K562 (cell line): ENCODE measurements around the gene RFX3. TPM values are rescaled to one million over a fixed set of nuclear protein-coding genes. Genes with fewer than 3 reads are reported as not detected.

Source experiments
- ATAC-seq: fragments of 200-7000 bp; cut with Tn5 transposase; 3 replicates; pipeline ENCODE4 v1.9.1; 2020; ENCODE audit warnings: moderate library complexity
- BruUV-seq: library from RNA; stranded (reverse); fragments of 400-500 nt; replicated peaks from 2 replicates; lab custom pipeline; 2021; lab: Mats Ljungman, UMichigan
- CTCF ChIA-PET: fragments of 300-600 bp; formaldehyde crosslinking; extraction: SDS; loops from one replicate; lab custom pipeline; 2021; ENCODE audit warnings: low intra/inter-chr PET ratio; lab: Yijun Ruan, JAX
- POLR2A ChIA-PET: fragments of 300-600, 350-650 bp; sonication (Branson Sonifier 250); formaldehyde crosslinking; extraction: SDS; loops from one replicate; lab custom pipeline; 2021; ENCODE audit warnings: antibody characterized with exemption, inconsistent platforms; lab: Yijun Ruan, JAX
- DNase-seq, 4 experiments: peaks; one replicate each; pipeline versions ENCODE4 v3.0.0 to v3.0.0-alpha.2; 2011 to 2018; ENCODE audit warnings: low spot score in 3 of 4, mixed read lengths in 3 of 4; ENCODE audit errors: extremely low read depth in 1 of 4
- FAIRE-seq: peaks from 2 replicates; lab custom pipeline; 2011; peaks lifted over from hg19 to GRCh38; lab: Jason Lieb, UNC
- H2AFZ ChIP-seq: 2 replicates; pipeline ENCODE4 v1.6.0; 2011; ENCODE audit warnings: low read depth, low read length, control low read depth, inconsistent platforms
- H3K27ac ChIP-seq: fragments of 200-600 bp; 3 replicates; pipeline ENCODE4 v1.8.0; 2011; ENCODE audit warnings: low read depth, mild to moderate bottlenecking, control low read depth, inconsistent platforms, low read length, moderate library complexity, mixed read lengths; ENCODE audit errors: extremely low read depth
- H3K27me3 ChIP-seq, 2 experiments: fragments of 300-600 bp in 1 of 2; 2 replicates in 1 of 2; 3 replicates in 1 of 2; pipeline versions ENCODE4 v1.6.0 to v1.8.0; 2011; ENCODE audit warnings: inconsistent platforms in 2 of 2, low read length in 2 of 2, mild to moderate bottlenecking in 1 of 2, mixed read lengths in 1 of 2, moderate library complexity in 1 of 2; ENCODE audit not compliant: control insufficient read depth in 2 of 2, insufficient read depth in 2 of 2
- H3K36me3 ChIP-seq: fragments of 300-600 bp; 3 replicates; pipeline ENCODE4 v1.8.0; 2011; ENCODE audit warnings: mild to moderate bottlenecking, low read length, inconsistent platforms; ENCODE audit not compliant: control insufficient read depth, insufficient read depth
- H3K4me1 ChIP-seq, 2 experiments: fragments of 200-600 bp in 1 of 2; replicated peaks in 1 of 2; 2 replicates in 1 of 2; 3 replicates in 1 of 2; pipeline versions ENCODE4 v1.5.1 to v1.8.0; 2011; ENCODE audit warnings: inconsistent platforms in 2 of 2, low read length in 2 of 2, mild to moderate bottlenecking in 1 of 2, mixed read lengths in 1 of 2, moderate library complexity in 1 of 2; ENCODE audit not compliant: control insufficient read depth in 2 of 2, insufficient read depth in 2 of 2
- H3K4me2 ChIP-seq: 2 replicates; pipeline ENCODE4 v1.6.1; 2011; ENCODE audit warnings: low read length, control low read depth, inconsistent platforms, mixed read lengths; ENCODE audit not compliant: insufficient read depth
- H3K4me3 ChIP-seq: fragments of 200-600 bp; sonication (generic), shearing (Covaris generic); 2 replicates; pipeline ENCODE4 v1.5.1; 2016; ENCODE audit warnings: control low read depth, inconsistent platforms
- H3K79me2 ChIP-seq: fragments of 200-600 bp; 3 replicates; pipeline ENCODE4 v1.8.0; 2011; ENCODE audit warnings: low read length, inconsistent platforms; ENCODE audit not compliant: control insufficient read depth, insufficient read depth
- H3K9ac ChIP-seq, 2 experiments: 2 replicates each; pipeline versions ENCODE4 v1.6.0 to v1.6.1; 2011; ENCODE audit warnings: low read depth in 2 of 2, low read length in 2 of 2, control low read depth in 1 of 2, inconsistent platforms in 1 of 2, mild to moderate bottlenecking in 1 of 2, mixed read lengths in 1 of 2; ENCODE audit not compliant: insufficient read depth in 1 of 2
- H3K9me1 ChIP-seq: one replicate; pipeline ENCODE4 v1.6.0; 2011; ENCODE audit warnings: inconsistent platforms, mild to moderate bottlenecking, low read length, moderate library complexity; ENCODE audit not compliant: control insufficient read depth, insufficient read depth
- H3K9me3 ChIP-seq: replicated peaks from 2 replicates; pipeline ENCODE4 v1.5.1; 2011; ENCODE audit warnings: low read depth, low read length, inconsistent platforms; ENCODE audit not compliant: control insufficient read depth, insufficient read depth
- H4K20me1 ChIP-seq: replicated peaks from 2 replicates; pipeline ENCODE4 v1.6.1; 2011; ENCODE audit warnings: low read length, inconsistent platforms, mixed read lengths; ENCODE audit not compliant: control insufficient read depth, insufficient read depth
- CHD1 ChIP-seq: fragments of 200-600 bp; sonication (generic); IDR thresholded peaks from one replicate; pipeline ENCODE4 v1.6.1; 2012; ENCODE audit warnings: mild to moderate bottlenecking, moderate library complexity, low read length, inconsistent platforms
- ESRRB ChIP-seq: fragments of 250-450 bp; sonication (Bioruptor Pico); IDR thresholded peaks from 2 replicates; pipeline ENCODE4 v1.5.0; 2020; ENCODE audit warnings: mild to moderate bottlenecking, moderate library complexity, borderline replicate concordance
- JUND ChIP-seq, 2 experiments: IDR thresholded peaks; 2 replicates in 1 of 2; 3 replicates in 1 of 2; pipeline ENCODE4 v1.6.1; 2011; ENCODE audit warnings: borderline replicate concordance in 2 of 2, low read depth in 2 of 2, low read length in 2 of 2, improper control_type of control experiment in 1 of 2, missing biosample characterization in 1 of 2, missing genetic modification characterization in 1 of 2, missing genetic modification reagents in 1 of 2
- NR4A1 ChIP-seq, 2 experiments: fragments of 250-450 bp in 1 of 2; fragments of 450-650 bp in 1 of 2; sonication (Bioruptor Pico) in 1 of 2; IDR thresholded peaks; 2 replicates each; pipeline versions ENCODE4 v1.4.0 to v1.6.1; 2016 to 2020; ENCODE audit warnings: mild to moderate bottlenecking in 2 of 2, missing compliant biosample characterization in 1 of 2, missing genetic modification characterization in 1 of 2, moderate library complexity in 1 of 2
- STAT5A ChIP-seq: IDR thresholded peaks from 2 replicates; pipeline ENCODE4 v1.6.1; 2012; ENCODE audit warnings: low read length, inconsistent platforms, borderline replicate concordance
- TEAD2 ChIP-seq: fragments of 450-650 bp; IDR thresholded peaks from 2 replicates; pipeline ENCODE4 v1.6.1; 2016; ENCODE audit warnings: missing genetic modification characterization, control low read depth, missing compliant biosample characterization
- TRIM28 ChIP-seq: fragments of 450-650 bp; IDR thresholded peaks from 2 replicates; pipeline ENCODE4 v1.6.1; 2017
- ZKSCAN1 ChIP-seq: fragments of 150-350 bp; IDR thresholded peaks from 2 replicates; pipeline ENCODE4 v1.6.1; 2016; ENCODE audit warnings: low read depth, low read length
- ZNF24 ChIP-seq: fragments of 450-650 bp; IDR thresholded peaks from 2 replicates; pipeline ENCODE4 v1.6.1; 2016
- WGBS: fragments of 100-300 bp; shearing (Covaris generic); methylation state at CpG from one replicate; pipeline ENCODE4 v1.1.6; 2016; ENCODE audit warnings: low coverage, mixed read lengths; ENCODE audit not compliant: insufficient coverage; ENCODE audit errors: missing lambda C conversion rate; 5-methylcytosine and 5-hydroxymethylcytosine counted together
- in situ Hi-C: fragments of 300-500 bp; cut with MboI; formaldehyde crosslinking; loops from 4 replicates; pipeline ENCODE4 v1.15.0; 2018; ENCODE audit warnings: inconsistent platforms, mixed read lengths
- intact Hi-C: fragments of 100-400 bp; cut with micrococcal nuclease; formaldehyde crosslinking; loops from 2 replicates; pipeline ENCODE4 v1.14.2; 2022
- polyA plus RNA-seq, 8 experiments: library from polyadenylated mRNA; depleted of rRNA in 4 of 8; stranded (reverse) in 5 of 8; unstranded in 3 of 8; fragments of >200 nt; fragmentation: Nextera tagmentation in 2 of 8; fragmentation: Illumina TruSeq in 1 of 8; extraction: Ambion mirVana in 2 of 8; extraction: Trizol in 1 of 8; gene quantifications; 2 replicates each; pipeline versions ENCODE4 v1.2.1 to v1.2.3, GENCODE V29; 2011 to 2014; ENCODE audit warnings: inconsistent platforms in 1 of 8, missing spikeins in 1 of 8
- total RNA-seq, 7 experiments: library from RNA; depleted of rRNA in 6 of 7; stranded (reverse); fragments of >200 nt in 6 of 7; fragmentation: Illumina TruSeq in 2 of 7; extraction: Trizol in 2 of 7; gene quantifications; 2 replicates each; pipeline versions ENCODE4 v1.2.1 to v1.2.3, GENCODE V29; 2011 to 2021; ENCODE audit warnings: low replicate concordance in 1 of 7
- TF ChIP-seq, protein P1 (sequence below): sonication (generic); formaldehyde crosslinking; IDR thresholded peaks from 2 replicates; pipeline ENCODE4 v1.8.0; 2023; ENCODE audit warnings: missing genetic modification reagents, mild to moderate bottlenecking, borderline replicate concordance

RFX3 gene
- total and polyA plus RNA-seq, 9 of the 15 experiments (the other 6 are each of a cell fraction or from before 2014, with no cell fraction given): 0.86 to 4.9 (median 2.0) TPM

DNA sequence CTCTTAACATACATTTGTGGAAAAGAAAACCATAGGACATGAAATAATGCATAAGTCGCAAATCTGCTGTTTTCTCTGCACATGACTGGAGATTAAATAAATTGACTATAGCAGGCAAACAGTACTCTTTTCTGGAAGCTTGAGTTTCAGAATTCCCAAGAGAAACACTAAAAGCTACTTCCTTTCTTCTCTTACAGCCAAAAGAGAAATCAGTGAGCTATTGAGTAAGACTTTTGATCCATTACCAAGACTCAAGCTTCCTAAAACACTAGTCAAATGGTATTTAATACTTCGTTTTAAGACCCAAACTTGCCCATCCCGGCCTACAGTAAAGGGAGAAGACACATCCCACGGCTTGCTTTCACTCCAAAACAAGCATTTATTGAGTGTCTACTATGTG, 346.1 kb downstream of the RFX3 start (continued):
- TF ChIP-seq, protein P1, sequence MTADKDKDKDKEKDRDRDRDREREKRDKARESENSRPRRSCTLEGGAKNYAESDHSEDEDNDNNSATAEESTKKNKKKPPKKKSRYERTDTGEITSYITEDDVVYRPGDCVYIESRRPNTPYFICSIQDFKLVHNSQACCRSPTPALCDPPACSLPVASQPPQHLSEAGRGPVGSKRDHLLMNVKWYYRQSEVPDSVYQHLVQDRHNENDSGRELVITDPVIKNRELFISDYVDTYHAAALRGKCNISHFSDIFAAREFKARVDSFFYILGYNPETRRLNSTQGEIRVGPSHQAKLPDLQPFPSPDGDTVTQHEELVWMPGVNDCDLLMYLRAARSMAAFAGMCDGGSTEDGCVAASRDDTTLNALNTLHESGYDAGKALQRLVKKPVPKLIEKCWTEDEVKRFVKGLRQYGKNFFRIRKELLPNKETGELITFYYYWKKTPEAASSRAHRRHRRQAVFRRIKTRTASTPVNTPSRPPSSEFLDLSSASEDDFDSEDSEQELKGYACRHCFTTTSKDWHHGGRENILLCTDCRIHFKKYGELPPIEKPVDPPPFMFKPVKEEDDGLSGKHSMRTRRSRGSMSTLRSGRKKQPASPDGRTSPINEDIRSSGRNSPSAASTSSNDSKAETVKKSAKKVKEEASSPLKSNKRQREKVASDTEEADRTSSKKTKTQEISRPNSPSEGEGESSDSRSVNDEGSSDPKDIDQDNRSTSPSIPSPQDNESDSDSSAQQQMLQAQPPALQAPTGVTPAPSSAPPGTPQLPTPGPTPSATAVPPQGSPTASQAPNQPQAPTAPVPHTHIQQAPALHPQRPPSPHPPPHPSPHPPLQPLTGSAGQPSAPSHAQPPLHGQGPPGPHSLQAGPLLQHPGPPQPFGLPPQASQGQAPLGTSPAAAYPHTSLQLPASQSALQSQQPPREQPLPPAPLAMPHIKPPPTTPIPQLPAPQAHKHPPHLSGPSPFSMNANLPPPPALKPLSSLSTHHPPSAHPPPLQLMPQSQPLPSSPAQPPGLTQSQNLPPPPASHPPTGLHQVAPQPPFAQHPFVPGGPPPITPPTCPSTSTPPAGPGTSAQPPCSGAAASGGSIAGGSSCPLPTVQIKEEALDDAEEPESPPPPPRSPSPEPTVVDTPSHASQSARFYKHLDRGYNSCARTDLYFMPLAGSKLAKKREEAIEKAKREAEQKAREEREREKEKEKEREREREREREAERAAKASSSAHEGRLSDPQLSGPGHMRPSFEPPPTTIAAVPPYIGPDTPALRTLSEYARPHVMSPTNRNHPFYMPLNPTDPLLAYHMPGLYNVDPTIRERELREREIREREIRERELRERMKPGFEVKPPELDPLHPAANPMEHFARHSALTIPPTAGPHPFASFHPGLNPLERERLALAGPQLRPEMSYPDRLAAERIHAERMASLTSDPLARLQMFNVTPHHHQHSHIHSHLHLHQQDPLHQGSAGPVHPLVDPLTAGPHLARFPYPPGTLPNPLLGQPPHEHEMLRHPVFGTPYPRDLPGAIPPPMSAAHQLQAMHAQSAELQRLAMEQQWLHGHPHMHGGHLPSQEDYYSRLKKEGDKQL (CRISPR knock-in tag): no peak
- TF ChIP-seq ZKSCAN1: no peak
- no peak for TF ChIP-seq ZNF24
- TF ChIP-seq TEAD2: no peak
- TF ChIP-seq JUND (IDR thresholded peaks at IDR 0.05; ENCODE audit: borderline replicate concordance, low read depth, low read length): no peak
- no peak for TF ChIP-seq JUND (tag; IDR thresholded peaks at IDR 0.05; ENCODE audit: borderline replicate concordance, low read depth, low read length)

DNA sequence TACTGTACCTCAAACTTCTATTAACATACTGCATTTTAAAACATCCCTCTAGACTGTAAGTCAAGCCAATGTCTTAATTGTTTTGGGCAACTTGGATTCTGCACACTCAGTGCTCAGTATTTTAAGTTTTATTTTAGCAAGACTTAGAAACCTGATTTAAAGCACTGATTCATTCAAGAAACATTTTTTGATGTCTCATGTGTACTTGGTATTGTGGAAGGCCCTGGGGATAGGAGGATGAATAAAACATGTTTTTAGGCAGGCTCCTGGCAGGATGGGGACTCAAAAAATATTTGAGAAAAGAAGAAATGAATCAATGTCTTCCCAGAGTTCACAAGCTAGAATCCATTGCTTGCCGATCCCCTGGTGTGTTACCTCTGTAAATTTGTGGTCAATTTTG, 347.9 kb downstream of the RFX3 start:
- Histone ChIP-seq H3K4me2 (no peak overlapping the region), H3K4me1 (peaks cover 0 to 9% of the 10 kb centered on the region in 2 experiments; a peak in 2 of 5 replicates), H3K9me1 (no peaks in the 10 kb centered on the region), H3K27ac (no peak overlapping the region), H3K4me3 (no peak overlapping the region), H3K9me3 (no peaks in the 10 kb centered on the region), H3K9ac (no peak overlapping the region), H3K79me2 (no peaks in the 10 kb centered on the region), H3K27me3 (peaks cover 0 to 19% of the 10 kb centered on the region in 2 experiments; a peak in 3 of 5 replicates), H2AFZ (no peak overlapping the region), H3K36me3 (no peaks in the 10 kb centered on the region), H4K20me1 (no peaks in the 10 kb centered on the region)
- in situ Hi-C loops (no loop called here), intact Hi-C loops (no loop called here)
- CTCF ChIA-PET: no interaction called here
- ATAC-seq: no peak
- FAIRE-seq: no peak
- WGBS: 0% methylated on average over 1 of the region's 1 CpG
- BruUV-seq: no TSS peak
- POLR2A ChIA-PET: no interaction called here
- no peak for DNase-seq
- TF ChIP-seq CHD1 (no peak), STAT5A (no peak), NR4A1 (CRISPR knock-in tag; IDR thresholded peaks at IDR 0.05) (no peak), NR4A1 (tag; IDR thresholded peaks at IDR 0.05) (no peak), ESRRB (no peak), TRIM28 (no peak)
